ENCODE data around the gene CUTA. TPM values are rescaled to one million over a fixed set of nuclear protein-coding genes. Genes with fewer than 3 reads are reported as not detected.
A peak's percentile ranks its signal among the peaks of the same experiment; 100 is the strongest.
"Not testable (repeated sequence)": the region's sequence is repeated elsewhere in the genome, so short reads cannot be mapped to it uniquely, and the experiment has no call there.

CUTA gene
- total and polyA plus RNA-seq, 5 experiments from 2014 or later, result 198 to 441 (median 338) TPM

- POLR2A ChIA-PET, result interaction anchor here (1.1 kb wide), 1 partner anchor 135 kb away, joined by 3 read pairs; the partner anchor contains the start of genes RPS18 and VPS52
- Mint-ChIP-seq H3K4me1 (peaks cover 8 to 24% (median 17%) of the 10 kb centered on the region in 4 donors), H3K27me3 (no peaks in the 10 kb centered on the region), H3K27ac (peak overlapping the region in 1 of 10 donors; percentile 11), H3K9me3 (no peaks in the 10 kb centered on the region), H3K36me3 (peaks cover 0 to 4% (median 2%) of the 10 kb centered on the region in 3 donors), H3K4me3 (no peak overlapping the region)
- no peak for ATAC-seq
- peak in 1 of 10 donors; percentile 3 for DNase-seq
These were observed 10.7 kb downstream of the CUTA start for GRCh38 chr6:33407132-33407718.

DNA sequence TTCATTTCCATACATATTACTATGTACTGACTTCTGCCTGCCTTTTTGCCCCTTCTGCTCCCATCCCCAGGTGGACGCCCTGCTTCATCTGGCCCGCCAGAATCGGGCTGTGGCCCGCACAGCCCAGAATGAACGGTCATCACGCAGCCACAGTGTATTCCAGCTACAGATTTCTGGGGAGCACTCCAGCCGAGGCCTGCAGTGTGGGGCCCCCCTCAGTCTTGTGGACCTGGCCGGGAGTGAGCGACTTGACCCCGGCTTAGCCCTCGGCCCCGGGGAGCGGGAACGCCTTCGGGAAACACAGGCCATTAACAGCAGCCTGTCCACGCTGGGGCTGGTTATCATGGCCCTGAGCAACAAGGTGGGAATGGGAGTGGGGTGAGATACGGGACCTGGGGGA lies 11.8 kb downstream of the CUTA start:
- ATAC-seq (no peak), DNase-seq (peak in 1 of 10 donors; percentile 57)
- Mint-ChIP-seq H3K36me3 (no peaks in the 10 kb centered on the region), H3K27me3 (no peaks in the 10 kb centered on the region), H3K27ac (peak overlapping the region in 1 of 10 donors; percentile 0), H3K4me3 (no peak overlapping the region), H3K9me3 (no peaks in the 10 kb centered on the region), H3K4me1 (peaks cover 5 to 16% (median 10%) of the 10 kb centered on the region in 4 donors)
- POLR2A ChIA-PET, result interaction anchor here (0.6 kb wide), 1 partner anchor 244 kb away, joined by 6 read pairs; no protein-coding TSS in a partner anchor

DNA sequence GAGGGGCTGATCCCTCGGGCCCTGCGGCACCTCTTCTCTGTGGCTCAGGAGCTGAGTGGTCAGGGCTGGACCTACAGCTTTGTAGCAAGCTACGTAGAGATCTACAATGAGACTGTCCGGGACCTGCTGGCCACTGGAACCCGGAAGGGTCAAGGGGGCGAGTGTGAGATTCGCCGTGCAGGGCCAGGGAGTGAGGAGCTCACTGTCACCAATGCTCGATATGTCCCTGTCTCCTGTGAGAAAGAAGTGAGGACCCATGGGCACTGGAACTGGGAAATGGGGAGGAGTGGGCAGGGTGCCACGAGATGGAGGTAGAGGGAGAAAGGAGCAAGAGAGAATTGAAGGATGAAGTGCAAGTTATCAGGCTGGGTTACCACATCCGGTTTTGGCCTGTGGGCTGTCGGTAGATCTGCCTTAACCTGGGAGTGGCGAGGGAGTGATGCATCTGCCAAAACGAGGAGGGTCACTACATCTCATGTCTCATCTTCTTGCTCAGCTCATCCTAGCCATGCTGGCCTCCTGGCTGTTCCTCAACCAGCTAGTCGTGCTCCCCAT lies 12.4 kb downstream of the CUTA start:
- Mint-ChIP-seq H3K4me3 (no peak overlapping the region), H3K27ac (peak overlapping the region in 5 of 10 donors; percentile 0 to 78 (median 50)), H3K36me3 (no peaks in the 10 kb centered on the region), H3K4me1 (peaks cover 5 to 16% (median 10%) of the 10 kb centered on the region in 4 donors), H3K9me3 (no peaks in the 10 kb centered on the region), H3K27me3 (no peaks in the 10 kb centered on the region)
- DNase-seq (peak in 1 of 10 donors; percentile 18), ATAC-seq (no peak)
- POLR2A ChIA-PET, result interaction anchor here (0.6 to 0.9 kb wide), 3 partner anchors 30 to 244 kb away, joined by 3 to 6 read pairs (median 3); no protein-coding TSS in a partner anchor

DNA sequence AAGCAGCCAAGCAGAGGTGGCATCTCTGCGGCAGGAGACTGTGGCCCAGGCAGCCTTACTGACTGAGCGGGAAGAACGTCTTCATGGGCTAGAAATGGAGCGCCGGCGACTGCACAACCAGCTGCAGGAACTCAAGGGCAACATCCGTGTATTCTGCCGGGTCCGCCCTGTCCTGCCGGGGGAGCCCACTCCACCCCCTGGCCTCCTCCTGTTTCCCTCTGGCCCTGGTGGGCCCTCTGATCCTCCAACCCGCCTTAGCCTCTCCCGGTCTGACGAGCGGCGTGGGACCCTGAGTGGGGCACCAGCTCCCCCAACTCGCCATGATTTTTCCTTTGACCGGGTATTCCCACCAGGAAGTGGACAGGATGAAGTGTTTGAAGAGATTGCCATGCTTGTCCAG lies 13.0 kb downstream of the CUTA start:
- H3K36me3 Mint-ChIP-seq, result no peaks in the 10 kb centered on the region
- DNase-seq, result peak in 1 of 10 donors; percentile 35
- peaks cover 5 to 13% (median 8%) of the 10 kb centered on the region in 4 donors for H3K4me1 Mint-ChIP-seq
- H3K4me3 Mint-ChIP-seq, result no peak overlapping the region
- no peaks in the 10 kb centered on the region for H3K9me3 Mint-ChIP-seq
- no peaks in the 10 kb centered on the region for H3K27me3 Mint-ChIP-seq
- POLR2A ChIA-PET, result interaction anchor here (0.9 kb wide), 1 partner anchor 156 kb away, joined by 3 read pairs; no protein-coding TSS in a partner anchor
- H3K27ac Mint-ChIP-seq, result no peak overlapping the region
- no peak for ATAC-seq

- H3K4me3 Mint-ChIP-seq, H3K27ac Mint-ChIP-seq, DNase-seq, ATAC-seq, H3K36me3 Mint-ChIP-seq, H3K4me1 Mint-ChIP-seq, POLR2A ChIA-PET, H3K9me3 Mint-ChIP-seq, H3K27me3 Mint-ChIP-seq: not testable (repeated sequence)
These were observed 18.0 kb downstream of the CUTA start for GRCh38 chr6:33399881-33400280.

GRCh38 chr6:33398601-33399000 lies 19.3 kb downstream of the CUTA start:
- H3K9me3 Mint-ChIP-seq, ATAC-seq, DNase-seq, POLR2A ChIA-PET, H3K36me3 Mint-ChIP-seq, H3K27ac Mint-ChIP-seq, H3K4me1 Mint-ChIP-seq, H3K4me3 Mint-ChIP-seq, H3K27me3 Mint-ChIP-seq: not testable (repeated sequence)

- H3K9me3 Mint-ChIP-seq, result no peaks in the 10 kb centered on the region
- DNase-seq (no peak), ATAC-seq (no peak)
- H3K36me3 Mint-ChIP-seq, result no peaks in the 10 kb centered on the region
- H3K4me3 Mint-ChIP-seq, result no peak overlapping the region
- no peak overlapping the region for H3K27ac Mint-ChIP-seq
- H3K27me3 Mint-ChIP-seq, result no peaks in the 10 kb centered on the region
- H3K4me1 Mint-ChIP-seq, result peaks cover 1 to 8% (median 3%) of the 10 kb centered on the region in 4 donors
- POLR2A ChIA-PET, result interaction anchor here (0.7 to 1.0 kb wide), 2 partner anchors 34 to 204 kb away, joined by 3 to 8 read pairs; no protein-coding TSS in a partner anchor
These were observed 20.4 kb downstream of the CUTA start for GRCh38 chr6:33397541-33397940.

DNA sequence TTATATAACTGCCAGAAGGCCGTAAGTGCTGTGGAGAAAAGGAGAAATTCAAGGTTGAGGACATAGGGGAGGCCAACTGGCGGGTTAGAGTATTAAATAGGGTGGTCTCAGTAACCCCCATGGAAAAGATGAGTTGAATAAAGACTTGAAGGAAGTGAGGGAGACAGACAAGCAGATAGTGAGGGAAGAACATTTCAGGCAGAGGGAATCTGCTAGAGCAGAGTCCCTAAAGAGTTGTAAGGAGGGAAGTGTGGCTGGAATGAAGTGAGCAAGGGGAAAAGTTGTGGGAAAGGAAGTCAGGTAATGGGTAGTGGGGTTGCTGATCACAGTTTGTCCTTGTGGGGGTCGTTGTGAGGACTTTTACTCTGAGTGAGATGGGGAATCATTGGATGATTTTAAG lies 24.9 kb downstream of the CUTA start:
- H3K9me3 Mint-ChIP-seq, result no peaks in the 10 kb centered on the region
- DNase-seq, result no peak
- POLR2A ChIA-PET, result interaction anchor here (1.3 kb wide), 1 partner anchor 121 kb away, joined by 3 read pairs; the partner anchor contains the start of genes RPS18 and VPS52
- peak overlapping the region in 2 of 10 donors; percentile 20 to 81 for H3K27ac Mint-ChIP-seq
- H3K4me1 Mint-ChIP-seq, result peaks cover 9 to 27% (median 23%) of the 10 kb centered on the region in 4 donors
- ATAC-seq, result no peak
- H3K36me3 Mint-ChIP-seq, result no peaks in the 10 kb centered on the region
- H3K27me3 Mint-ChIP-seq, result no peaks in the 10 kb centered on the region
- H3K4me3 Mint-ChIP-seq, result peak overlapping the region in 4 of 10 donors; percentile 2 to 75 (median 4)

DNA sequence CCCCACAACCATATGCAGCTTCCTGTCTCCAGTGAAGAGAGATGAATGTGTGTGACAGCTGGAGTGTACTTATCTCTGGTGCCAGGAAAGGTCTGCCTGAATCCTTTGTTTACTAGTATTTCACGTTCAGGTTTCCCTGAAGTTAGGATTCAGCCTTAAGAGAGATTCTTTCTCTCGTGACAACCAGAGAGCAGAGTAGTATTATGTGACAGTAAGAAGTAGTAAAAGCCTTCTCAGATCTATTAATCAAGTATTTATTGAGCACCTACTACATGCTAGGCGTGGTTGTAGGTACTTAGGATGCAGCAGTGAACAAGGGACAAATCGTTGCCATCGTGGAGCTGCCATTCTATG lies 25.3 kb downstream of the CUTA start:
- H3K4me3 Mint-ChIP-seq, result peak overlapping the region; percentile 72 to 90 (median 86)
- no peaks in the 10 kb centered on the region for H3K36me3 Mint-ChIP-seq
- DNase-seq (no peak), ATAC-seq (no peak)
- no peaks in the 10 kb centered on the region for H3K9me3 Mint-ChIP-seq
- no peaks in the 10 kb centered on the region for H3K27me3 Mint-ChIP-seq
- POLR2A ChIA-PET, result interaction anchor here (1.3 kb wide), 1 partner anchor 121 kb away, joined by 3 read pairs; the partner anchor contains the start of genes RPS18 and VPS52
- H3K4me1 Mint-ChIP-seq, result peaks cover 9 to 27% (median 23%) of the 10 kb centered on the region in 4 donors
- H3K27ac Mint-ChIP-seq, result peak overlapping the region in 8 of 10 donors; percentile 73 to 98 (median 98)

DNA sequence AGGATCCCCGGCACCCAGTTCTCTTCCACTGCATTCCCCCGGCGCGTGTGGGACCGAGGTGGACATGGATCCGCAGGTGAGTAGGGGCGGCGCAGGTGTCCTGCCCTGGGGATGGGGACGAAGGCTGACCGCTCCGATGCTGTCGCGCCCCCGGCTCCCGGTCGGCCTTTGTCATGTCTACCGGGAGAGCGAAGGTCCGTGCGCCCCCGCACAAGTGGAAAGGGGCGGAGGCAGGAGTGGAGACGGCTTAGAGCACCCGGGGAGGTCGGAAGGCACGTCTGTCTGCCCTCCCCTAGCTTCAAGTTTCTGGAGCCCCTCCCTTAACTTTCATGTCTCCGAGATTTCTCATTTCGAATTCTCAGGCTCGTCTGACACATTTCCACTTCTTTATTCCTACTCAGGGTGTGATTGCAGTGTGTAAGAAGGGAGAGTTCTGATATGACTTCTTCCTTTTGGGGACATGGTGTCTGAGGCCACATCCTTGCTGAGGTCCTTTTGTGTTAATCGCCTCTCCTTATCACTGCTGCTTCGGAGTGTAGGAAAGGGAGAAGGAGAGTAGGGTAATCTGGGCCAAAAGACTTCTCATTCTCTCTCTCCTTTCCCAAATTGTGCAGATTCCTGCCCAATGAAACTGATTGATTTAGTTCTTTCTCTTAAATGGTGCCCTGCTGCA lies 25.8 kb downstream of the CUTA start:
- H3K9me3 Mint-ChIP-seq, result no peaks in the 10 kb centered on the region
- DNase-seq (peak in 3 of 10 donors; percentile 25 to 66 (median 26)), ATAC-seq (no peak)
- peak overlapping the region in 9 of 10 donors; percentile 90 to 98 (median 97) for H3K27ac Mint-ChIP-seq
- no peaks in the 10 kb centered on the region for H3K36me3 Mint-ChIP-seq
- H3K4me3 Mint-ChIP-seq, result peak overlapping the region; percentile 72 to 90 (median 86)
- no peaks in the 10 kb centered on the region for H3K27me3 Mint-ChIP-seq
- peaks cover 9 to 27% (median 23%) of the 10 kb centered on the region in 4 donors for H3K4me1 Mint-ChIP-seq
- POLR2A ChIA-PET, result interaction anchor here (1.3 to 2.6 kb wide), 4 partner anchors 39 to 143 kb away, joined by 3 to 18 read pairs (median 7); partner anchors contain the start of genes RPS18 and VPS52

GRCh38 chr6:33391278-33391921 lies 26.5 kb downstream of the CUTA start, which contains the start of gene KIFC1:
Gene KIFC1, plus strand, starts transcription at chr6:33391823. Its CDS starts 163 bp downstream, at chr6:33391986.
- Mint-ChIP-seq H3K4me3 (peak within 1 kb of the TSS; percentile 72 to 90 (median 86)), H3K27ac (peak within 1 kb of the TSS; percentile 90 to 98 (median 98)), H3K27me3 (no peaks in the 10 kb centered on the region), H3K4me1 (peaks cover 9 to 27% (median 23%) of the 10 kb centered on the region in 4 donors), H3K36me3 (no peaks in the 10 kb centered on the region), H3K9me3 (no peaks in the 10 kb centered on the region)
- DNase-seq, result peak; percentile 95 to 100 (median 99)
- POLR2A ChIA-PET, result interaction anchor here (0.6 to 2.6 kb wide), 13 partner anchors 19 to 201 kb away, joined by 3 to 18 read pairs (median 6); partner anchors contain the start of genes CUTA, PFDN6, PHF1 and RPS18
- ATAC-seq, result peak; percentile 92 to 97

DNA sequence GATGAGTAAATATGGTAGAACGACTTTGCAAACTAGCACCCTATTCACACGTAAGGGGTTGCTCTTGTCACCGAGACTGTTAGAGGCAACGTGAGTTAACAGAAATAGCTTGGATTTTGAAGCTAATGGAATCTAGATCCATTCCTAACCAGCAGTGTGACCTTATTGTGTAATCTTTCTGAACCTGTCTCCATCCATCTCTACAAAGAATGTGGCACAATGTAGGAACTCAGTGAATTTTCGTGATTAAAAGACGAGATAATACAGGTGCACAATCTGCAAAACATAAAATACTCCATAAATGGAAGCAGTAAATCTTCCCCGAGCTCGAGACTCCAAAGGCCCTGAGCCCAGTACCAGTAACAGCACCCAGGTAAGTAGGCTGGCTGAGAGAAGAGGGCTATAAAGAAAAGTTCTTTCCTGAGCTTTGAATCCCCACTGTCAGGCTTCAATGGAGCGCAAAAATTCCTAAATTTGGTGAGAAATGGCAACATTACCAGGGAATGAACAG lies 27.1 kb downstream of the CUTA start:
- POLR2A ChIA-PET, result interaction anchor here (0.6 to 2.6 kb wide), 14 partner anchors 20 to 202 kb away, joined by 3 to 18 read pairs (median 6); partner anchors contain the start of genes CUTA, PFDN6, PHF1 and RPS18
- Mint-ChIP-seq H3K9me3 (no peaks in the 10 kb centered on the region), H3K27ac (peak overlapping the region; percentile 90 to 98 (median 98)), H3K27me3 (no peaks in the 10 kb centered on the region), H3K4me3 (peak overlapping the region; percentile 72 to 90 (median 86)), H3K36me3 (no peaks in the 10 kb centered on the region), H3K4me1 (peaks cover 9 to 27% (median 23%) of the 10 kb centered on the region in 4 donors)
- no peak for DNase-seq
- peak in 1 of 2 donors; percentile 6 for ATAC-seq
